Ascending aorta (tissue), 2 donors: ENCODE data around the gene CEP85. TPM values are rescaled to one million over a fixed set of nuclear protein-coding genes. Genes with fewer than 3 reads are reported as not detected.

ENCODE experiments used
- DNase-seq, 2 donors: peaks; one replicate each; pipeline ENCODE4 v3.0.0-alpha.2; 2019; ENCODE audit warnings: low spot score in 2 of 2
- H3K27ac ChIP-seq, 2 donors: fragments of 200-600 bp; sonication (generic); one replicate each; pipeline ENCODE4 v1.5.1; 2016 to 2017; ENCODE audit warnings: mild to moderate bottlenecking in 1 of 2
- H3K27me3 ChIP-seq: fragments of 200-600 bp; sonication (generic); one replicate; pipeline ENCODE4 v1.5.1; 2017
- H3K36me3 ChIP-seq, 2 donors: fragments of 200-600 bp; sonication (generic); one replicate each; pipeline ENCODE4 v1.5.1; 2016
- H3K4me1 ChIP-seq, 2 donors: fragments of 200-600 bp; sonication (generic); one replicate each; pipeline ENCODE4 v1.5.1; 2016 to 2017; ENCODE audit warnings: mild to moderate bottlenecking in 1 of 2
- H3K4me3 ChIP-seq, 2 donors: fragments of 200-600 bp; sonication (generic); one replicate each; pipeline ENCODE4 v1.5.1; 2016 to 2017; ENCODE audit warnings: mild to moderate bottlenecking in 1 of 2
- H3K9me3 ChIP-seq, 2 donors: fragments of 200-600 bp; sonication (generic); one replicate each; pipeline ENCODE4 v1.5.1; 2016
- intact Hi-C: fragments of 100-400 bp; cut with DNase I; formaldehyde crosslinking; loops from one replicate; pipeline ENCODE4 v1.15.1; 2023
- total RNA-seq: library from RNA; depleted of rRNA; stranded (reverse); fragments of >200 nt; gene quantifications from one replicate; pipeline ENCODE4 v1.1.0, GENCODE V29; 2016
- TF ChIP-seq, protein P1 (sequence below), 3 experiments: fragments of 200-600 bp in 2 of 3; fragments of 450-650 bp in 1 of 3; sonication (generic) in 2 of 3; IDR thresholded peaks; one replicate each; pipeline ENCODE4 v1.5.1; 2016 to 2019; ENCODE audit warnings: antibody characterized with exemption in 3 of 3, mild to moderate bottlenecking in 1 of 3, moderate library complexity in 1 of 3

CEP85 gene
- total RNA-seq, 1 donor from 2014 or later: 5.0 TPM

DNA sequence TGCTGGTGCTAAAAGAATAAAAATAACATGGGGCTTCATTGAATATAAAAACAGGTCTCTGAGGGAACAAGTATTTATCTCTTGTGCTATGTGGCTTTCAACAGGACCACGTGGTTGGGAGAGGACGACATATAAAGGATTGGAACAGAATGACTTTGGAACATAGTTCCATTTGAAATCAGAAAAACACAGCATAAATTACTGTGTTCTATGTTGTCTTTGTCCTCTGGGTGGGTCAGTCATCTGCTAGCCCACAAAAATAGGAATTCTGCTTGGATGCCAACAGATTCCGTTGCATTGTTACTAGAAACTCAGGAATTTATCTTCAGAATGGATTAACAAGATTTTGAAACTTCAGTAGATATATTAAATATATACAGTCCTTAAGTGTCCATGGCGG is 5.9 kb downstream of the CEP85 start:
- no peaks in the 10 kb centered on the region for H3K4me1 ChIP-seq
- no peaks in the 10 kb centered on the region for H3K36me3 ChIP-seq
- no peaks in the 10 kb centered on the region for H3K27me3 ChIP-seq
- TF ChIP-seq, protein P1, sequence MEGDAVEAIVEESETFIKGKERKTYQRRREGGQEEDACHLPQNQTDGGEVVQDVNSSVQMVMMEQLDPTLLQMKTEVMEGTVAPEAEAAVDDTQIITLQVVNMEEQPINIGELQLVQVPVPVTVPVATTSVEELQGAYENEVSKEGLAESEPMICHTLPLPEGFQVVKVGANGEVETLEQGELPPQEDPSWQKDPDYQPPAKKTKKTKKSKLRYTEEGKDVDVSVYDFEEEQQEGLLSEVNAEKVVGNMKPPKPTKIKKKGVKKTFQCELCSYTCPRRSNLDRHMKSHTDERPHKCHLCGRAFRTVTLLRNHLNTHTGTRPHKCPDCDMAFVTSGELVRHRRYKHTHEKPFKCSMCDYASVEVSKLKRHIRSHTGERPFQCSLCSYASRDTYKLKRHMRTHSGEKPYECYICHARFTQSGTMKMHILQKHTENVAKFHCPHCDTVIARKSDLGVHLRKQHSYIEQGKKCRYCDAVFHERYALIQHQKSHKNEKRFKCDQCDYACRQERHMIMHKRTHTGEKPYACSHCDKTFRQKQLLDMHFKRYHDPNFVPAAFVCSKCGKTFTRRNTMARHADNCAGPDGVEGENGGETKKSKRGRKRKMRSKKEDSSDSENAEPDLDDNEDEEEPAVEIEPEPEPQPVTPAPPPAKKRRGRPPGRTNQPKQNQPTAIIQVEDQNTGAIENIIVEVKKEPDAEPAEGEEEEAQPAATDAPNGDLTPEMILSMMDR (IDR thresholded peaks at IDR 0.05): no peak
- intact Hi-C loops: loop anchor here (10.0 kb wide), 1 partner anchor 335 kb away; the partner anchor contains the start of gene STMN1
- H3K9me3 ChIP-seq: no peaks in the 10 kb centered on the region
- H3K27ac ChIP-seq: no peak overlapping the region
- no peak for DNase-seq
- H3K4me3 ChIP-seq: no peak overlapping the region

DNA sequence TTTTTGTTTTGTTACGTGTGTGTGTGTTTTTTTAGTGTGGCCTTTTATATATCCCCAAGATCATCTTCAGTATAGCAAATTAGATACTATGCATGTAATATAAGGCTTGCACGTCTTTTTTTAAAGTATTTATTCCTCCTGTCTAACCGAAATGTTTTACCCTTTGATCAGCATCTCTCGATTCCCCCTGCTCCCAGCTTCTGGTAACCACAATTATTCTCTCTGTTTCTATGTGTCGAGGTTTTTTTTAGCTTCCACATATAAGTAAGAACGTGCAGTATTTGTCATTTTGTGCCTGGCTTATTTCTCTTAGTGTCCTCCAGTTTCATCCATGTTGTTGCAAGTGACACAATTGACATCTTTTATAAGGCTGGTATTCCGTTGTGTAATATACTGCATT is 18.7 kb downstream of the CEP85 start:
- H3K4me3 ChIP-seq: no peak overlapping the region
- TF ChIP-seq, protein P1 (IDR thresholded peaks at IDR 0.05): no peak
- H3K27me3 ChIP-seq: no peaks in the 10 kb centered on the region
- H3K9me3 ChIP-seq: no peaks in the 10 kb centered on the region
- no peak overlapping the region for H3K27ac ChIP-seq
- peaks cover 0 to 5% of the 10 kb centered on the region in 2 donors for H3K36me3 ChIP-seq
- DNase-seq: no peak
- no peaks in the 10 kb centered on the region for H3K4me1 ChIP-seq
- intact Hi-C loops: no loop called here

DNA sequence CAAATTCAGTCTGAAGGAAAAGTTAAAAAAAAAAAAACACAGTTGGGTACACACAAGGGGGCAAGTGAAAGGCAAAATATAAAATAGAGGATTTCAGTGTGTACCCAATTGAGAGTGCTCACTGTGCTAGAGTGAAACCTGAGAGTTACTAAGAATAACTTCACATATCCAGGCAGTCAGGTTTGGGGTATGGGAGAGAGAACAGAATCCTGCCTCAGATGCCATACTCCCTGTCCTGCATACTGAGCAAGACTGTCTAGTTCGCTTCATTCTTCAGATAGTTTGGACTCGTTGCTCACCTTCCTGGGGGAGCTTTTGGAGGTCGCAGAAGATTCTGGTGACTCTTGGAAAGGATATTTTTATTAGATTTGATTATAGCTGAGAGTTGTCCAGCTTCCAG is 20.4 kb downstream of the CEP85 start:
- Histone ChIP-seq H3K9me3 (no peaks in the 10 kb centered on the region), H3K27ac (no peak overlapping the region), H3K4me1 (no peaks in the 10 kb centered on the region), H3K27me3 (no peaks in the 10 kb centered on the region), H3K4me3 (no peak overlapping the region), H3K36me3 (peaks cover 0 to 11% of the 10 kb centered on the region in 2 donors)
- intact Hi-C loops: no loop called here
- TF ChIP-seq, protein P1 (IDR thresholded peaks at IDR 0.05): no peak
- no peak for DNase-seq

DNA sequence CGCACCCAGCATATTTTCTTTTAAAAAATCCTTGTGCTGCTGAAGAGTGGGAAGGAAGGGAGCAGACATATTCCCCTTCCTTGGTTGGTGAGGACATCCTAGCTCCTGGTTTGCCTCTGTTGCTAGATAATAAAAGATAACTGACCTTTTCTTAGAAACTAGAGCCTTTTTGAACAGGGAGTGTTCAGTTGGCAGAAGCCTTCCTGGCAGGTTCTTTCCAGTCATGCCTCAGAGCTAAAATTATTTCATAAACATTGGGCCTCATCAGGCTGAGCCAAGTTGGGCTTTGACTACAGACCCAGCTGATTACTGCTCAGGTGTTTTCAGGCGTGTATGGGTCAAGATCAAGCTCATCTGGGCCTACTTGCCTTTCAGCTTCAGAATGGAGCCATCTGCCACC is 23.2 kb downstream of the CEP85 start:
- no peak overlapping the region for H3K27ac ChIP-seq
- DNase-seq: no peak
- peaks cover 8 to 17% of the 10 kb centered on the region in 2 donors for H3K36me3 ChIP-seq

DNA sequence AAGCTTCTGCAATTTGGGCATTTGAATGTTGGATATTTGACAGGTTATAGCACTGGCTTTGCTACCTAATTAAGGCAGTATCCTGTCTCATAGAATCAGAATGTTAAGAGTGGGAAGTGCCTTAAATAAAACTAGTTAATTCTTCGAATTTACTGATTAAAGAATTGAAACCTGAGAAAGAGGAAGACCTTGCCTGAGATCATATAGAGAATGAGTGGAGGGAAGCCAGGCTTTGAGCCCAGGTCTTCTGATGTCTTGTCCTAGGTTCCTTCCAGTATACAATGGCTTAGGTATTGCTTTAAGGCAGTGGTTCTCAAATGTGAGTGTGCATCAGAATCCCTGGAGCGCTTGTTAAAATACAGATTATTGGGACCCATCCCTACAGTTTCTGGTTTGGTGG is 25.0 kb downstream of the CEP85 start:
- no peak overlapping the region for H3K27ac ChIP-seq
- no peaks in the 10 kb centered on the region for H3K9me3 ChIP-seq
- no peak for DNase-seq
- TF ChIP-seq, protein P1 (IDR thresholded peaks at IDR 0.05): no peak
- intact Hi-C loops: no loop called here
- H3K36me3 ChIP-seq: peaks cover 8 to 21% of the 10 kb centered on the region in 2 donors
- H3K27me3 ChIP-seq: no peaks in the 10 kb centered on the region
- no peak overlapping the region for H3K4me3 ChIP-seq
- no peaks in the 10 kb centered on the region for H3K4me1 ChIP-seq

More for the DNA sequence above, 23.2 kb downstream of the CEP85 start:
- Histone ChIP-seq H3K27me3 (no peaks in the 10 kb centered on the region), H3K9me3 (no peaks in the 10 kb centered on the region), H3K4me1 (no peaks in the 10 kb centered on the region), H3K4me3 (no peak overlapping the region)
- TF ChIP-seq, protein P1 (IDR thresholded peaks at IDR 0.05): no peak
- intact Hi-C loops: no loop called here

DNA sequence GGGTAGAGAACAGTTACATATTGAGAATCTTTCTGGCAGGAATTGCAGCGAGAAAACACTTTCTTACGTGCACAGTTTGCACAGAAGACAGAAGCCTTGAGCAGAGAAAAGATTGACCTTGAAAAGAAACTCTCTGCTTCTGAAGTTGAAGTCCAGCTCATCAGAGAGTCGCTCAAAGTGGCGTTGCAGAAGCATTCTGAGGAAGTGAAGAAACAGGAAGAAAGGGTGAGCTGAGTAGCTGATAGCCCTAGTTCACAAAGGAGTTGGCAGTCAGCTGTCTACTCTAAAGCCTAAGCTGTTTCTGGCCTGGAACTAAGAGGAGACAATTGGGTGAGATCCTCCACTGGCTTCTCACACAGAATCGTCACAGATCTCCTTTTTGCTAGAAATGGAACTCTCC is 25.6 kb downstream of the CEP85 start:
- Histone ChIP-seq H3K27ac (no peak overlapping the region), H3K36me3 (peaks cover 8 to 21% of the 10 kb centered on the region in 2 donors), H3K4me3 (no peak overlapping the region), H3K9me3 (no peaks in the 10 kb centered on the region), H3K27me3 (no peaks in the 10 kb centered on the region), H3K4me1 (no peaks in the 10 kb centered on the region)
- DNase-seq: no peak
- intact Hi-C loops: no loop called here
- TF ChIP-seq, protein P1 (IDR thresholded peaks at IDR 0.05): no peak
